H1 (cell line): ENCODE measurements around the gene CARD18. TPM values are rescaled to one million over a fixed set of nuclear protein-coding genes. Genes with fewer than 3 reads are reported as not detected.

ENCODE experiments used
- CTCF ChIA-PET: fragments of 300-600 bp; sonication (Branson Sonifier 250); formaldehyde crosslinking; loops from one replicate; lab custom pipeline; 2021; ENCODE audit not compliant: partially characterized antibody; lab: Charles Lee
- POLR2A ChIA-PET: fragments of 300-600 bp; sonication (Branson Sonifier 250); formaldehyde crosslinking; loops from one replicate; lab custom pipeline; 2021; ENCODE audit warnings: inconsistent platforms; ENCODE audit not compliant: partially characterized antibody; lab: Charles Lee
- DNase-seq, 2 experiments: peaks; one replicate each; pipeline versions ENCODE4 v3.0.0 to v3.0.0-alpha.2; 2010 to 2022; ENCODE audit warnings: low spot score in 2 of 2, low read depth in 1 of 2, mixed read lengths in 1 of 2
- FAIRE-seq: peaks from 2 replicates; lab custom pipeline; 2011; peaks lifted over from hg19 to GRCh38; lab: Jason Lieb, UNC
- H2AFZ ChIP-seq: 2 replicates; pipeline ENCODE4 v1.8.1; 2012; ENCODE audit warnings: low read length, inconsistent platforms
- H2AK5ac ChIP-seq: 2 replicates; pipeline ENCODE4 v1.6.1; 2013; ENCODE audit warnings: low read depth, low read length
- H2BK120ac ChIP-seq: replicated peaks from 2 replicates; pipeline ENCODE3; 2013; ENCODE audit warnings: low read depth, low read length, inconsistent platforms
- H2BK12ac ChIP-seq: 2 replicates; pipeline ENCODE4 v1.6.1; 2013; ENCODE audit warnings: low read depth, low read length
- H2BK15ac ChIP-seq: 2 replicates; pipeline ENCODE4 v1.6.1; 2013; ENCODE audit warnings: low read length
- H2BK20ac ChIP-seq: 2 replicates; pipeline ENCODE4 v1.6.1; 2013; ENCODE audit warnings: low read length
- H2BK5ac ChIP-seq: 2 replicates; pipeline ENCODE4 v1.6.1; 2013; ENCODE audit warnings: low read depth, low read length
- H3K14ac ChIP-seq: 2 replicates; pipeline ENCODE4 v1.6.1; 2013; ENCODE audit warnings: inconsistent platforms; ENCODE audit not compliant: insufficient read length
- H3K18ac ChIP-seq: 2 replicates; pipeline ENCODE4 v1.6.1; 2013; ENCODE audit warnings: low read length; ENCODE audit errors: extremely low read depth
- H3K23ac ChIP-seq: 2 replicates; pipeline ENCODE4 v1.6.1; 2013; ENCODE audit warnings: inconsistent platforms; ENCODE audit not compliant: insufficient read length
- H3K23me2 ChIP-seq: 2 replicates; pipeline ENCODE4 v1.6.1; 2013; ENCODE audit warnings: low read depth, low read length
- H3K27ac ChIP-seq: 2 replicates; pipeline ENCODE4 v1.6.1; 2011; ENCODE audit warnings: low read depth, low read length, inconsistent platforms
- H3K27me3 ChIP-seq, 4 experiments: replicated peaks in 1 of 4; 1 replicate in 1 of 4; 2 replicates in 3 of 4; pipeline versions ENCODE4 v1.6.1 to v1.8.1; 2011 to 2013; ENCODE audit warnings: low read length in 3 of 4, mild to moderate bottlenecking in 3 of 4, inconsistent platforms in 2 of 4, mixed read lengths in 2 of 4, moderate library complexity in 1 of 4; ENCODE audit not compliant: control insufficient read depth in 3 of 4, insufficient read depth in 3 of 4; ENCODE audit errors: extremely low read depth in 1 of 4
- H3K36me3 ChIP-seq, 4 experiments: 2 replicates each; pipeline versions ENCODE4 v1.6.1 to v1.8.1; 2011 to 2013; ENCODE audit warnings: mild to moderate bottlenecking in 4 of 4, low read length in 3 of 4, moderate library complexity in 2 of 4, control low read depth in 1 of 4, inconsistent platforms in 1 of 4; ENCODE audit not compliant: insufficient read depth in 4 of 4, control insufficient read depth in 2 of 4
- H3K4ac ChIP-seq: replicated peaks from 2 replicates; pipeline ENCODE3; 2013; ENCODE audit warnings: low read length, low read depth, mixed read lengths, inconsistent platforms; ENCODE audit not compliant: insufficient read length
- H3K4me1 ChIP-seq, 4 experiments: replicated peaks in 1 of 4; 1 replicate in 1 of 4; 2 replicates in 3 of 4; pipeline versions ENCODE4 v1.6.1 to v1.8.1; 2011 to 2013; ENCODE audit warnings: low read length in 3 of 4, inconsistent platforms in 2 of 4, mixed read lengths in 1 of 4; ENCODE audit not compliant: insufficient read depth in 4 of 4, control insufficient read depth in 3 of 4
- H3K4me2 ChIP-seq, 2 experiments: 2 replicates each; pipeline versions ENCODE4 v1.6.1 to v1.8.1; 2011 to 2013; ENCODE audit warnings: low read depth in 2 of 2, low read length in 2 of 2, control low read depth in 1 of 2, inconsistent platforms in 1 of 2, mild to moderate bottlenecking in 1 of 2; ENCODE audit not compliant: insufficient read depth in 1 of 2
- H3K4me3 ChIP-seq, 4 experiments: fragments of 200-600, 300-600 bp in 1 of 4; sonication (generic), shearing (Covaris generic), sonication (Bioruptor Twin) in 1 of 4; 2 replicates each; pipeline versions ENCODE4 v1.5.1 to v1.8.1; 2011 to 2016; ENCODE audit warnings: low read length in 4 of 4, low read depth in 3 of 4, control low read depth in 2 of 4, inconsistent platforms in 2 of 4, mild to moderate bottlenecking in 2 of 4, mixed read lengths in 1 of 4, moderate library complexity in 1 of 4; ENCODE audit not compliant: insufficient read depth in 2 of 4; ENCODE audit errors: extremely low read depth in 1 of 4
- H3K56ac ChIP-seq: replicated peaks from 2 replicates; pipeline ENCODE3; 2013; ENCODE audit warnings: low read depth, mild to moderate bottlenecking, mixed read lengths, low read length, inconsistent platforms; ENCODE audit not compliant: insufficient read length
- H3K79me1 ChIP-seq: 2 replicates; pipeline ENCODE4 v1.6.1; 2013; ENCODE audit warnings: low read depth, low read length, control low read depth
- H3K79me2 ChIP-seq, 2 experiments: 2 replicates each; pipeline versions ENCODE4 v1.6.1 to v1.8.1; 2012 to 2013; ENCODE audit warnings: low read length in 2 of 2, mild to moderate bottlenecking in 2 of 2, inconsistent platforms in 1 of 2; ENCODE audit not compliant: insufficient read depth in 2 of 2, control insufficient read depth in 1 of 2
- H3K9ac ChIP-seq, 4 experiments: replicated peaks in 1 of 4; 1 replicate in 1 of 4; 2 replicates in 3 of 4; pipeline versions ENCODE4 v1.6.1 to v1.8.1; 2011 to 2013; ENCODE audit warnings: low read depth in 3 of 4, low read length in 3 of 4, control low read depth in 2 of 4, mild to moderate bottlenecking in 2 of 4, moderate library complexity in 2 of 4, inconsistent platforms in 1 of 4; ENCODE audit errors: extremely low read depth in 1 of 4
- H3K9me3 ChIP-seq, 2 experiments: 2 replicates each; pipeline versions ENCODE4 v1.6.1 to v1.8.1; 2012 to 2013; ENCODE audit warnings: mild to moderate bottlenecking in 2 of 2, moderate library complexity in 2 of 2, control low read depth in 1 of 2, inconsistent platforms in 1 of 2, low read depth in 1 of 2, low read length in 1 of 2, mixed read lengths in 1 of 2; ENCODE audit not compliant: insufficient read depth in 2 of 2
- H4K20me1 ChIP-seq, 2 experiments: replicated peaks in 1 of 2; 2 replicates each; pipeline versions ENCODE3 to v1.8.1; 2011 to 2013; ENCODE audit warnings: inconsistent platforms in 2 of 2, low read length in 2 of 2, mild to moderate bottlenecking in 1 of 2; ENCODE audit not compliant: insufficient read depth in 2 of 2, control insufficient read depth in 1 of 2
- H4K5ac ChIP-seq: 2 replicates; pipeline ENCODE4 v1.6.1; 2013; ENCODE audit warnings: low read length, low read depth, mixed read lengths, inconsistent platforms; ENCODE audit not compliant: insufficient read length
- H4K8ac ChIP-seq: 2 replicates; pipeline ENCODE4 v1.8.0; 2013; ENCODE audit warnings: mild to moderate bottlenecking, moderate library complexity, low read length, inconsistent platforms; ENCODE audit not compliant: insufficient read depth; ENCODE audit errors: extremely low read depth
- H4K91ac ChIP-seq: replicated peaks from 2 replicates; pipeline ENCODE3; 2013; ENCODE audit warnings: low read length, mixed read lengths, inconsistent platforms; ENCODE audit not compliant: insufficient read length
- ASH2L ChIP-seq: fragments of 200-600, 300-600 bp; sonication (generic); IDR thresholded peaks from one replicate; pipeline ENCODE4 v1.7.1; 2017; ENCODE audit warnings: low read length
- BCL11A ChIP-seq, 2 experiments: IDR thresholded peaks; one replicate each; pipeline ENCODE4 v1.6.1; 2011; ENCODE audit warnings: low read depth in 2 of 2, low read length in 2 of 2, mild to moderate bottlenecking in 2 of 2
- BRCA1 ChIP-seq: IDR thresholded peaks from 2 replicates; pipeline ENCODE4 v1.6.1; 2012; ENCODE audit warnings: low read depth, low read length, improper control_type of control experiment
- CBX5 ChIP-seq: fragments of 300-800, 300-1000 bp; sonication (generic); IDR thresholded peaks from 2 replicates; pipeline ENCODE4 v1.7.1; 2016; ENCODE audit warnings: antibody characterized with exemption, low read length, low read depth
- CREB1 ChIP-seq: IDR thresholded peaks from 2 replicates; pipeline ENCODE4 v1.6.1; 2012; ENCODE audit warnings: inconsistent platforms
- HDAC2 ChIP-seq, 2 experiments: fragments of 300-600 bp in 1 of 2; sonication (generic) in 1 of 2; IDR thresholded peaks; 2 replicates each; pipeline ENCODE4 v1.6.1; 2011 to 2012; ENCODE audit warnings: low read depth in 2 of 2, low read length in 2 of 2, mild to moderate bottlenecking in 2 of 2, moderate library complexity in 2 of 2, borderline replicate concordance in 1 of 2, inconsistent platforms in 1 of 2
- HDAC6 ChIP-seq: IDR thresholded peaks from one replicate; pipeline ENCODE4 v1.7.1; 2012; ENCODE audit warnings: low read depth, mild to moderate bottlenecking, inconsistent platforms, low read length, moderate library complexity
- MAX ChIP-seq: IDR thresholded peaks from 2 replicates; pipeline ENCODE4 v1.6.1; 2012; ENCODE audit warnings: inconsistent platforms
- NANOG ChIP-seq: IDR thresholded peaks from 2 replicates; pipeline ENCODE4 v1.6.1; 2011; ENCODE audit warnings: low read length, low read depth, mild to moderate bottlenecking, inconsistent platforms; ENCODE audit not compliant: insufficient read depth, poor library complexity, severe bottlenecking
- NRF1 ChIP-seq: IDR thresholded peaks from 2 replicates; pipeline ENCODE4 v1.6.1; 2011; ENCODE audit warnings: mild to moderate bottlenecking, low read depth, low read length, improper control_type of control experiment
- PHF8 ChIP-seq: fragments of 200-600 bp; sonication (generic); conservative IDR thresholded peaks from 2 replicates; pipeline ENCODE4 v1.7.1; 2012; ENCODE audit warnings: low read depth, mild to moderate bottlenecking, inconsistent platforms, low read length, moderate library complexity
- POLR2A ChIP-seq, 2 experiments: IDR thresholded peaks; 1 replicate in 1 of 2; 2 replicates in 1 of 2; pipeline ENCODE4 v1.6.1; 2011; ENCODE audit warnings: low read depth in 2 of 2, low read length in 2 of 2, mild to moderate bottlenecking in 2 of 2; ENCODE audit errors: control extremely low read depth in 1 of 2
- SP1 ChIP-seq: IDR thresholded peaks from 2 replicates; pipeline ENCODE4 v1.6.1; 2011; ENCODE audit warnings: low read depth, low read length
- YY1 ChIP-seq: IDR thresholded peaks from 2 replicates; pipeline ENCODE4 v1.6.1; 2011; ENCODE audit warnings: low read depth, mild to moderate bottlenecking, low read length
- polyA plus RNA-seq, 7 experiments: library from polyadenylated mRNA; depleted of rRNA in 3 of 7; stranded (reverse) in 5 of 7; unstranded in 2 of 7; fragments of >200 nt in 5 of 7; fragments of 200-250 nt in 2 of 7; gene quantifications; 1 replicate in 5 of 7; 2 replicates in 1 of 7; 4 replicates in 1 of 7; pipeline versions ENCODE4 v1.2.1 to v1.2.3, GENCODE V29; 2011 to 2013; ENCODE audit warnings: missing spikeins in 2 of 7, mixed read lengths in 2 of 7
- total RNA-seq: library from RNA; stranded (reverse); fragmentation: NEBNext Ultra II Directional; extraction: Animal tissue kit (Norgen Biotek cat#: 25700); gene quantifications from 2 replicates; pipeline ENCODE4 v1.2.1, GENCODE V29; 2021

The CARD18 gene
- total and polyA plus RNA-seq, 2 of the 8 experiments (the other 6 are each of a cell fraction or from before 2014, with no cell fraction given), result not detected

GRCh38 chr11:105152021-105152512, 12.5 kb upstream of the CARD18 start (continued):
- no peak for TF ChIP-seq BRCA1

DNA sequence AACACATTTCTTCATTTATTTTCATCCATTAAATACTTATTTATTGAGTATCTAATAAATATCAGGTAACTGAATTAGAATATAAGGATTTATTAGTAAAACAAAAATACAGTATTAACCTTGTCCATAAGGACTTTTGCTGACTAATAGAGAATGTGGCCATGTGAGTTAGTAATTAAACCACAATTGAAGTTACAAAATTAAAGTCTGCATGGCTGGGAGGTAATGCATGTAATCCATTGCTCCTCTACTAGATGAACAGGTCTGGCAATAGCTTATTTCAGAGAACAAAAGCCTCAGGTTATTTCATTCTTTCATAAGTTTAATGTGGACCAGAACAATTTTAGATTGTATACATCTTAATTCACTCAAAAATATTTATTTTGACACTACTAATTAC, 9.9 kb upstream of the CARD18 start:
- H2AK5ac ChIP-seq, result no peak overlapping the region
- FAIRE-seq (no peak), DNase-seq (no peak)
- no peak overlapping the region for H3K27ac ChIP-seq
- H3K9me3 ChIP-seq, result no peaks in the 10 kb centered on the region
- no peak overlapping the region for H2BK15ac ChIP-seq
- H3K4me3 ChIP-seq, result no peak overlapping the region
- POLR2A ChIA-PET, result no interaction called here
- H2AFZ ChIP-seq, result no peak overlapping the region
- no peak overlapping the region for H3K23ac ChIP-seq
- no peak overlapping the region for H2BK5ac ChIP-seq
- no peak overlapping the region for H4K91ac ChIP-seq
- no peak overlapping the region for H3K56ac ChIP-seq
- no peak overlapping the region for H3K9ac ChIP-seq
- no peak overlapping the region for H2BK12ac ChIP-seq
- no peaks in the 10 kb centered on the region for H3K27me3 ChIP-seq
- H3K36me3 ChIP-seq, result no peaks in the 10 kb centered on the region
- no peaks in the 10 kb centered on the region for H3K79me2 ChIP-seq
- H3K18ac ChIP-seq, result no peak overlapping the region
- no peak overlapping the region for H4K8ac ChIP-seq
- no peak overlapping the region for H3K4me2 ChIP-seq
- H3K14ac ChIP-seq, result no peak overlapping the region
- H3K4me1 ChIP-seq, result 0 out of 7 replicates have a peak, but pooled peaks cover 0 to 3% (median 0%) of the 10 kb centered on the region in 4 experiments
- no peak overlapping the region for H2BK20ac ChIP-seq
- H2BK120ac ChIP-seq, result no peak overlapping the region
- H4K5ac ChIP-seq, result no peak overlapping the region
- no peaks in the 10 kb centered on the region for H3K23me2 ChIP-seq
- H3K4ac ChIP-seq, result no peak overlapping the region
- CTCF ChIA-PET, result no interaction called here
- no peaks in the 10 kb centered on the region for H3K79me1 ChIP-seq
- no peaks in the 10 kb centered on the region for H4K20me1 ChIP-seq
- TF ChIP-seq NRF1, result no peak
- TF ChIP-seq BCL11A (IDR thresholded peaks at IDR 0.05; ENCODE audit: low read depth in 2 of 2, low read length in 2 of 2), result no peak
- no peak for TF ChIP-seq YY1
- TF ChIP-seq CREB1, result no peak
- TF ChIP-seq PHF8, result no peak
- no peak for TF ChIP-seq CBX5
- TF ChIP-seq ASH2L, result no peak
- no peak for TF ChIP-seq NANOG
- TF ChIP-seq MAX, result no peak
- no peak for TF ChIP-seq POLR2A (IDR thresholded peaks at IDR 0.05; ENCODE audit: control extremely low read depth in 1 of 2, low read depth in 2 of 2, low read length in 2 of 2)
- no peak for TF ChIP-seq HDAC2 (IDR thresholded peaks at IDR 0.05; ENCODE audit: borderline replicate concordance in 1 of 2, low read depth in 2 of 2, low read length in 2 of 2)
- TF ChIP-seq SP1, result no peak
- TF ChIP-seq HDAC6, result no peak
